ENCODE results near the gene MPRIP.

Gene MPRIP

DNA sequence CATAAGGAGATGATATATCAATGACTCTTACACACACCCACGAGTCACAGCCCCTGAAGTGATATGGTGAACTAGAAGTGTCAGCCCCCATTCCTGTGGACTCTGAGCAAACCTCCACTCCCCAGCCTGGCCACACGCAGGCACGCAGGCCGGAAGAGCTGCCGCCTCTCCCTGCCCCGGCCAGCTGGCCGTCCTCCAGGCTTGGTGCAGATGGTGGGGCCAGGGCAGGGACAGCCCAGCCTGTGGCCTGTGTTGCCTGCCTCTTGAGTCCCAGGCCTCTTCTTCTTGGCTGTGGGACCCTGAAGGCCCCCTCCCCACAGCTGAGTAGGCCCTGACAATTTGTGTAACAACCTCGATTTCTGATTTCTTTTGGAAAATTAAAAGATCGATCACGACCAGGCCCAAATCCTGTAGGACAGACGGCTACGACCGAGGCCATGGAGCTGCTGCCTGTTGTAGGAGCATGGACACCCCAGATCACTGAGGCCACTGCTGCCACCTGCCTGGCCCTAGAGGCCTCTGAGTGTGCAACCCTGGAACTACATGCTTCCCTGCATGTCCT is 10.0 kb upstream of the MPRIP start:
- in situ Hi-C loops (cut with HindIII; ENCODE audit: low pct_unique_long_range_greater_than_20kb, low sequenced_read_pairs): no loop called here
- no peak for TF ChIP-seq JUND (IDR thresholded peaks at IDR 0.05; ENCODE audit: low read depth)
- DNase-seq (ENCODE audit: low read depth in 1 of 2, low spot score in 1 of 2): no peak

DNA sequence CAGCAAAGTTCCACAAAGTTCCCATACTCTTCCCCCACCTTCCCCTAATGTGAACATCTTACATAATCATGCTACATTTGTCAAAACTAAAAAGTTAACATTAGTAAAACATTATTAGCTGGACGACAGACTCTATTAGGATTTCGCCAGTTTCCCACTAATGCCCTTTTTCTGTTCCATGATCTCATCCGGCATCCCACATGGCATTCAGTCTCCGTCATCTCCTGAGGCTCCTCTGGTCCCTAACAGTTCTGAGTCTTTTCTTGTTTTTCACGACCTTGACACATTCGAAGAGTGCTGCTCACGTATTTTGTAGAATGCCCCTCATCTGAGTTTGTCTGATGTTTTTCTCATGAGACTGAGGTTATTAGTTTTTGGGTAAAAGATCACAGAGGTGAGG is 8.8 kb upstream of the MPRIP start:
- in situ Hi-C loops (cut with HindIII; ENCODE audit: low pct_unique_long_range_greater_than_20kb, low sequenced_read_pairs): no loop called here
- no peak for TF ChIP-seq JUND (IDR thresholded peaks at IDR 0.05; ENCODE audit: low read depth)
- DNase-seq (ENCODE audit: low read depth in 1 of 2, low spot score in 1 of 2): no peak

DNA sequence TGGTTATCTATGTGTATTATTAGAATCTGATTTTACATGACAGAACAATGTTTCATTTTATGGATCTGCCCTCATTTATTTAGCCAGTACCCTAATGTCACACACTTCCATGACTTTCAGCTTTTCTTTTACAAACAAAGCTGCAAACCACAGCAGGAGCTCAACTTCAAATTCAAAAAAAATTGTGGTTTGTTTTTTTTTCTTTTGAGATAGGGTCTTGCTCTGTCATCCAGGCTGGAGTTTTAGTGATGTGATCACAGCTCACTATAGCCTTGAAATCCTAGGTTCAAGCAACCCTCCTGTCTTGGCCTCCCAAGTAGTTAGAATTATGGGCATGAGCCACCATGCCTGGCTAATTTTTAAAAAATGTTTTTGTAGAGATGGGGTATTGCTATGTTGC is 8.2 kb upstream of the MPRIP start:
- no peak for TF ChIP-seq JUND (IDR thresholded peaks at IDR 0.05; ENCODE audit: low read depth)
- DNase-seq (ENCODE audit: low read depth in 1 of 2, low spot score in 1 of 2): no peak
- in situ Hi-C loops (cut with HindIII; ENCODE audit: low pct_unique_long_range_greater_than_20kb, low sequenced_read_pairs): no loop called here

DNA sequence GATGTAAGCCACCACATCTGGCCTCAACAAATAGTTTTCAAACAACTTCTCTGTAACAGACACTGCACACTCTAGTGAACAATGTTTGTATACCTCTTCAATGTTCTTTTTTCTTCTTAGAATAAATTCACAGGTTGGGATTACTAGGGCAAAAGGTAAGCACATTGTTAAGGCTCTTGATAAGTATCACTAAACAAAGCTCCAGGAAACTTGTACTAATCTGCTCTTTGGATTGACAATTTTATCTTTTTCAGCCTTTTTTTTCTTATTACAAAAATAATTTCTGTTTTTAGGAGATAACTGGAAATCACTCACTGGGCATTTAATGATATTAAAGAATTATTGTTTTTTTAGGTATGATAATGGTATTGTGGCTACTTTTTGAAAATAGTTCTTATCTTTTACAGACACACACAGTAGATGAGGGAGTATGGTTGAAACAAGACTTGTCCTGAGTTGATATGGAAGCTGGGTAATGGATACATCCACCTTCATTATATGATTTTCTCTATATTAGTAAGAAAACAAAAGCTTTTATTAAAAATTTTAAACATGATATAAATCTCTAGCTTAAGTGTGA is 7.7 kb upstream of the MPRIP start:
- no peak for TF ChIP-seq JUND (IDR thresholded peaks at IDR 0.05; ENCODE audit: low read depth)
- in situ Hi-C loops (cut with HindIII; ENCODE audit: low pct_unique_long_range_greater_than_20kb, low sequenced_read_pairs): no loop called here
- no peak for DNase-seq (ENCODE audit: low read depth in 1 of 2, low spot score in 1 of 2)

DNA sequence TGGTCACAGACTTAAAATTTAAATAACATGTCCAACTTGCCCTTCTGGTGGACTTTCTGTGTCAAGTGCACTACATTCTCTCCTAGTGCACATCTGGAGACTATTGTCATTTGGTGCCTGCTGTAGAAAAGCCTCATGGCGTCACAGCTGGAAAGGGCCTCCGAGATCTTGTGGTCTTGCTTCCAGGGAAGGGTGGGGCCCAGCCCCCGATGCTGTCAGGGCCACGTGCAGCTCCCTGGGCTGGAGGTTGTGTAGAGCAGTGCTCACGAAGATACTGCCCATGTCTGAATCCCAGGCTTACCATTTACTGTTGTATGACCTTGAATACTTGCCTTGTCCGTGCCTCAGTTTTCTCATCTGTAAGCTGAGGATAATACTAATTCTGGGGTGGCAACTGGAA is 6.8 kb upstream of the MPRIP start:
- DNase-seq (ENCODE audit: low read depth in 1 of 2, low spot score in 1 of 2): no peak
- TF ChIP-seq JUND (IDR thresholded peaks at IDR 0.05; ENCODE audit: low read depth): no peak
- in situ Hi-C loops (cut with HindIII; ENCODE audit: low pct_unique_long_range_greater_than_20kb, low sequenced_read_pairs): no loop called here

DNA sequence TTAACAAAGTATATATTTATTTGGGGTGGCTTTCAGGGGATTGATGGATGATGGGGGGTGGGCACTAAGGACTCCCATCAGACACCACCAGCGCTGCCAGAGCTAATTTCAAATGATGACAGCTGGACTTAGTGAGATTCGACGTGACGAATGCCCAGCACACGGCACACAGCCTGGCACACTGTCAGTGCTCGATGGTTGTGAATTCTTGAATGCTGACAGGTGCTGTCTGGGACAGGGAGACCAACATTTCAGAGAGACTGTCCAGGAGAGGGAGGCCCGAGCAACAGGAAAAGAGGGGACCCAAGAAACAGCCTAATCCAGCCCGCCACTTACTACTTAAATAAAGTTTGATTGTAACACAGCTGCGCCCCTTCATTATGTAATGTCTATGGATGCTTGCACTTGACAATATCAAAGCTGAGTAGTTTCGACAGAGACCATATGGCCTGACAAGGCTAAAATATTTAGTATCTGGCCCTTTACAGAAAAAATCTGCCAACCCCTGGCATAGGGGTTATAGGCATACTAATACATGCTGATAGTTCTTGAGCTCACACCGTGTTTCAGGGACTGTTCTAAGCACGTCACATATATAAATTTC is 6.2 kb upstream of the MPRIP start:
- TF ChIP-seq JUND (IDR thresholded peaks at IDR 0.05; ENCODE audit: low read depth): no peak
- no peak for DNase-seq (ENCODE audit: low read depth in 1 of 2, low spot score in 1 of 2)
- in situ Hi-C loops (cut with HindIII; ENCODE audit: low pct_unique_long_range_greater_than_20kb, low sequenced_read_pairs): no loop called here

DNA sequence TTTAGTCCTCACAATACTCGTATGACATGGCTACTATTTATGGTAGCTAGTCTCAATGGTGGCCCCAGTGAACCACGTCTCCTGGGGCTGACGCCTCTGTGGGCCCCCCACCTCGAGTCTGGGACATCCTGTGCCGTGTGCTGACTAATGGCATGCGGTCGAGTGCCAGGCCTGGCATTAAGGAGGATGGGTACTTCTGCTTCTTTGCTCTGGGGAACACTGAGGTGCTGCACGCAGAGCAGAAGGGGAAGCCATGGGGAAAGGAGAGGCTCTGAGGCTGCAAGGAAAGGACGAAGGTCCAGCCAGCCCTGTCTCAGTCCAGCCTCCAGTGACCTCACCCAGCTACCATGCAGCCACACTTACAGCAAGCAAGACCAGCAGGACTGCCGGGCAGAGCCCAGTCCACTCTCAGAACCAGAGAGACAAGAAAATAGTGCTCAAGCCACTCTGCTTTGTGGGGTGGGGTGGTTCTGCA is 5.7 kb upstream of the MPRIP start:
- no peak for TF ChIP-seq JUND (IDR thresholded peaks at IDR 0.05; ENCODE audit: low read depth)
- no peak for DNase-seq (ENCODE audit: low read depth in 1 of 2, low spot score in 1 of 2)
- in situ Hi-C loops (cut with HindIII; ENCODE audit: low pct_unique_long_range_greater_than_20kb, low sequenced_read_pairs): no loop called here

DNA sequence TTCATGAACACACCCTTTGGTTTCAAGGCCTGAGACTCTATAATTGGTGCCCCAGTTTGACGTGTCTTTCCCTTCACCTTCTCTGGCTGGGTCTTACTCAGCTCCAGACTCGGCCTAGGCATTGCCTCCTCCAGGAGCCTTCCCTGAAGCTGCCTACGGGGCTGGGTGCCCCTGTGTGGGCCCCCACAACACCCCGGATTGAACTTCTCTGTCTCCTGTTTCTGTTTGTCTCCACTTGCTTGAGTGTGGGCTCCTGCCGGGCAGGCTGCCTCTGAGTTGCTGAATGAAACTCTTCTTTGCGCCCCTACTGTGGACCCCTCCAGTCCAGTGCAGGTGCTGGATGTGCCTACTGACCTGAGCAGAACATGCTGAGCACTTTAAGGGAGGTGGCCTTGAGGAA is 2.3 kb upstream of the MPRIP start:
- TF ChIP-seq JUND (IDR thresholded peaks at IDR 0.05; ENCODE audit: low read depth): no peak
- no peak for DNase-seq (ENCODE audit: low read depth in 1 of 2, low spot score in 1 of 2)
- in situ Hi-C loops (cut with HindIII; ENCODE audit: low pct_unique_long_range_greater_than_20kb, low sequenced_read_pairs): no loop called here

DNA sequence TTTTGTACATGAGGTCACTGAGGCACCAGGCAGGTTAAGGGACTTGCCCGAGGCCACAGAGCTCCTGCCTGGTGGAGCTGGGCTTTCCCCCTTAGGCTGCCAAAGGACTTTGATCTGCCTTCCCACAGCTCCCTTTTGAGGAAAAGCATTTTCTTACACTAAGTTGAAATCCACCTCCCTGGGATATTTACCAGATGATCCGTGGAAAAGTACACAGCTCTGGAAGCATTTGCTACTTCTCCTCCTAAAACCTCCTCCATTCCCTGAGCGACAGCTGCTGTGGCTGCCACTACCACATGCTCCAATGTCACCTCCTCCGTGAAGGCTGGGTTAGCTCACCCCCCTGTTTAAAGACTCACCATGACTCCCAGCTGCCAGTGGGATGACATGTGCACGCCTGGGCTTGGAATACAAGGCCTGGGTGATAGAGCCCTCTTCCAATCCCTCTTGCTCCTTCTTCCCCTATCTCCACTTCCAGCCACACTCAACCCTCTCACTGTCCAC is 1.2 kb upstream of the MPRIP start:
- in situ Hi-C loops (cut with HindIII; ENCODE audit: low pct_unique_long_range_greater_than_20kb, low sequenced_read_pairs): no loop called here
- no peak for TF ChIP-seq JUND (IDR thresholded peaks at IDR 0.05; ENCODE audit: low read depth)
- DNase-seq (ENCODE audit: low read depth in 1 of 2, low spot score in 1 of 2): peak in 1 of 2 experiments; percentile 45

DNA sequence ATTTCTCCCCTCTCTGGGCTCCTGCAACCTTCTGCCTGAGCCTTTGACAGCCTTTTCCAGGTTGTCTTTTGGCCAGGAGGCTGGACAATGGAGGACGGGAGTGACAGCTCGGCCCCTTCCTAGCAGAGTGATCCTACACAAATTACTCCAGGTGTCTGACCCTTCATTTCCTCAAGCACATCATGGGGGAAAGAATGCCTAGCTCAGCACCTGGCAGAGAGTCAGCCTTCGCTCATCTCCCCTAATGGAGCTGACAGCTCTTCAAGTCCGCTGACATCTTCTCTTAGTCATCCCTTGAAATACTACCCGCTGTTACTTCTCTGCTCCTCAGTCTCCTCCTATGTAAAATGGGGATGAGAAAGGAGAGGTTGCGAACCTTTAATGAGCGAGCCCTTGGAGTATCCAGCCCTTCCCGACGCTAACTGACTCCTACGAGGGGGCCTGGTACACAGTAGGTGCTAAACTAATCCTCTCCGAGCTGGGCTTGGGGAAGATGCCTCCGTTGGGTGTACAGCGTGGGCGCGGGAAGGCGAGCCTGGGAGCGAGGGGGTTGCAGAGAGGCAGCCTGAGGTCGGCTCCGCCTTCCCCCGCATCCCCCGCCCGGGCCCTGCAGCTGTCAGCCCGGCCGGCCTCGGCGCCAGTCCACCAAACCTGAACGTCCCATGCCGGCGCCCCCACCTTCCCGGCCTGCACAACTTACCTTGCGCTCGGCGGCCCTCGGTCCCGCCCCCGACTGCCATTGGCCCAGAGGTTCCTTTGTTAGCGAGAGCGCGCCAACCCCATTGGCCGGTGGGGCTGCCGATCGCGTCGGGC is 480 bp upstream of the MPRIP start:
- in situ Hi-C loops (cut with HindIII; ENCODE audit: low pct_unique_long_range_greater_than_20kb, low sequenced_read_pairs): no loop called here

DNA sequence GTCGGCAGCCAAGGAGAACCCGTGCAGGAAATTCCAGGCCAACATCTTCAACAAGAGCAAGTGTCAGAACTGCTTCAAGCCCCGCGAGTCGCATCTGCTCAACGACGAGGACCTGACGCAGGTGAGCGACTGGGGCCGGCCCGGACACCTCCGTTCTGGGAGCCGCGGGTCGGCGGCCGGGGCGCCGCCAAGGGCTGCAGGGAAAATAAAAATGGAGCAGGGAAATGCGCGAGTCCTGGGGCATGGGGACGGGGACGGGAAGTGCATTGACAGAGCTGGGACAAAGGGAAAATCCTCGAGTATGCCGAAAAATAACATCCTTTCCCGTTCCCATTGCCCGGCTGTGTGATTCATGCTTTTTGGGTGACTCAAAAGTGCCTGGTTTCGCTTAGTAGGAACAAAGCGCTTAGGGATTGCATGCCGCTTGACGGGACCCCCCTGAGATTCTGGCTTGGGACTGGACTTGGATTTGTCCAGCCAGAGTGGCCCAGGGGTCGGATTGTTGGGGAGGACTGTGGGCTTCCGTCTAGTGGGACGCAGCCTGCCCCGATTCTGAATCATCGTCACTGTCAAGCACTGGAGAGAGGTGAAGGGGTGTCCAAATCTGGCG is 699 bp downstream of the MPRIP start:
- no peak for TF ChIP-seq JUND (IDR thresholded peaks at IDR 0.05; ENCODE audit: low read depth)
- in situ Hi-C loops (cut with HindIII; ENCODE audit: low pct_unique_long_range_greater_than_20kb, low sequenced_read_pairs): no loop called here
- no peak for DNase-seq (ENCODE audit: low read depth in 1 of 2, low spot score in 1 of 2)

More for the DNA sequence above, 480 bp upstream of the MPRIP start:
- TF ChIP-seq JUND (IDR thresholded peaks at IDR 0.05; ENCODE audit: low read depth): no peak
- peak; percentile 84 to 97 for DNase-seq (ENCODE audit: low read depth in 1 of 2, low spot score in 1 of 2)

DNA sequence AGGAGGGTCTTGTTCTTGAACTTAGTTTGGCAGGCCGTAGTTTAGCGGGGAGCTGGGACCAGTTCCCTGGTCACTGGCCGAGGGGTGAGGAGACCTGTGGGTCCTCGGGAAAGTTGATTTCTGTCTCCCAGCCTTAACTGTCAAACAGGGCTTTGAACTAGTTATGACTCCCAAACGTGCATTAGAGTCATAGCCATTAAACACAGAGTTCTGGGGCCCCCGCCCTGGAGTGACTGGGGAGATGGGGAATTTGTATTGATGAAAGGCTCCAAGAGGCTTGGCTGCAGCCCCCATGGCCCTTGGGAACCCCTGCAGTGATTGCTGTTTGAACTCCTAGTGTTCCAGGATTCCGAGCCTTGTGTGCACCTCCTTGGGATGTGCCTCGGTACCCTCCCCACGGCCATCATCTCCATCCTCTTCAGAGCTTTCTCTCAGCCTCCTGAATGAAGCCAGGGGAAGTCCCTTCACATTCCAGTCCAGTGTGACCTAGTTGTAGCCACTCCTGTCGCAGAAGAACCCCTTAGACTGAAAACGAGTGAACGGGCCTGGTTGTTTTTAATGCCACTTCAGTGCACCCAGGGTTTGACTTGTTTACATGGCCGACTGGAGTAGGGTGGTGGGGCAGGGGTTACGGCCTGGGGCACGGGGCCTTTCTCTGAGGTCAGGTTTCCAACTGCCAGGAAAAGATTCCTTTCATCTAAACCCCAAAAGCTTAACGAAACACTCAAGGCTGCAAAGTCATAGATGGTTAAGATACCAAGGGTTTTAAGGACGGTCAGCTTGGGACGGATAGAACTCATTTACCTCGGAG is 1.4 kb downstream of the MPRIP start:
- in situ Hi-C loops (cut with HindIII; ENCODE audit: low pct_unique_long_range_greater_than_20kb, low sequenced_read_pairs): no loop called here
- no peak for DNase-seq (ENCODE audit: low read depth in 1 of 2, low spot score in 1 of 2)
- TF ChIP-seq JUND (IDR thresholded peaks at IDR 0.05; ENCODE audit: low read depth): no peak
